K562 (cell line): ENCODE measurements around the gene MAN2A1. TPM values are rescaled to one million over a fixed set of nuclear protein-coding genes. Genes with fewer than 3 reads are reported as not detected.

Experiments
- ATAC-seq: fragments of 200-7000 bp; cut with Tn5 transposase; 3 replicates; pipeline ENCODE4 v1.9.1; 2020; ENCODE audit warnings: moderate library complexity
- BruUV-seq: library from RNA; stranded (reverse); fragments of 400-500 nt; replicated peaks from 2 replicates; lab custom pipeline; 2021; lab: Mats Ljungman, UMichigan
- CTCF ChIA-PET: fragments of 300-600 bp; formaldehyde crosslinking; extraction: SDS; loops from one replicate; lab custom pipeline; 2021; ENCODE audit warnings: low intra/inter-chr PET ratio; lab: Yijun Ruan, JAX
- POLR2A ChIA-PET: fragments of 300-600, 350-650 bp; sonication (Branson Sonifier 250); formaldehyde crosslinking; extraction: SDS; loops from one replicate; lab custom pipeline; 2021; ENCODE audit warnings: antibody characterized with exemption, inconsistent platforms; lab: Yijun Ruan, JAX
- DNase-seq, 4 experiments: peaks; one replicate each; pipeline versions ENCODE4 v3.0.0 to v3.0.0-alpha.2; 2011 to 2018; ENCODE audit warnings: low spot score in 3 of 4, mixed read lengths in 3 of 4; ENCODE audit errors: extremely low read depth in 1 of 4
- FAIRE-seq: peaks from 2 replicates; lab custom pipeline; 2011; peaks lifted over from hg19 to GRCh38; lab: Jason Lieb, UNC
- H2AFZ ChIP-seq: 2 replicates; pipeline ENCODE4 v1.6.0; 2011; ENCODE audit warnings: low read depth, low read length, control low read depth, inconsistent platforms
- H3K27ac ChIP-seq: fragments of 200-600 bp; 3 replicates; pipeline ENCODE4 v1.8.0; 2011; ENCODE audit warnings: low read depth, mild to moderate bottlenecking, control low read depth, inconsistent platforms, low read length, moderate library complexity, mixed read lengths; ENCODE audit errors: extremely low read depth
- H3K27me3 ChIP-seq, 2 experiments: fragments of 300-600 bp in 1 of 2; 2 replicates in 1 of 2; 3 replicates in 1 of 2; pipeline versions ENCODE4 v1.6.0 to v1.8.0; 2011; ENCODE audit warnings: inconsistent platforms in 2 of 2, low read length in 2 of 2, mild to moderate bottlenecking in 1 of 2, mixed read lengths in 1 of 2, moderate library complexity in 1 of 2; ENCODE audit not compliant: control insufficient read depth in 2 of 2, insufficient read depth in 2 of 2
- H3K36me3 ChIP-seq: fragments of 300-600 bp; 3 replicates; pipeline ENCODE4 v1.8.0; 2011; ENCODE audit warnings: mild to moderate bottlenecking, low read length, inconsistent platforms; ENCODE audit not compliant: control insufficient read depth, insufficient read depth
- H3K4me1 ChIP-seq, 2 experiments: fragments of 200-600 bp in 1 of 2; replicated peaks in 1 of 2; 2 replicates in 1 of 2; 3 replicates in 1 of 2; pipeline versions ENCODE4 v1.5.1 to v1.8.0; 2011; ENCODE audit warnings: inconsistent platforms in 2 of 2, low read length in 2 of 2, mild to moderate bottlenecking in 1 of 2, mixed read lengths in 1 of 2, moderate library complexity in 1 of 2; ENCODE audit not compliant: control insufficient read depth in 2 of 2, insufficient read depth in 2 of 2
- H3K4me2 ChIP-seq: 2 replicates; pipeline ENCODE4 v1.6.1; 2011; ENCODE audit warnings: low read length, control low read depth, inconsistent platforms, mixed read lengths; ENCODE audit not compliant: insufficient read depth
- H3K4me3 ChIP-seq: fragments of 200-600 bp; sonication (generic), shearing (Covaris generic); 2 replicates; pipeline ENCODE4 v1.5.1; 2016; ENCODE audit warnings: control low read depth, inconsistent platforms
- H3K79me2 ChIP-seq: fragments of 200-600 bp; 3 replicates; pipeline ENCODE4 v1.8.0; 2011; ENCODE audit warnings: low read length, inconsistent platforms; ENCODE audit not compliant: control insufficient read depth, insufficient read depth
- H3K9ac ChIP-seq, 2 experiments: 2 replicates each; pipeline versions ENCODE4 v1.6.0 to v1.6.1; 2011; ENCODE audit warnings: low read depth in 2 of 2, low read length in 2 of 2, control low read depth in 1 of 2, inconsistent platforms in 1 of 2, mild to moderate bottlenecking in 1 of 2, mixed read lengths in 1 of 2; ENCODE audit not compliant: insufficient read depth in 1 of 2
- H3K9me1 ChIP-seq: one replicate; pipeline ENCODE4 v1.6.0; 2011; ENCODE audit warnings: inconsistent platforms, mild to moderate bottlenecking, low read length, moderate library complexity; ENCODE audit not compliant: control insufficient read depth, insufficient read depth
- H3K9me3 ChIP-seq: replicated peaks from 2 replicates; pipeline ENCODE4 v1.5.1; 2011; ENCODE audit warnings: low read depth, low read length, inconsistent platforms; ENCODE audit not compliant: control insufficient read depth, insufficient read depth
- H4K20me1 ChIP-seq: replicated peaks from 2 replicates; pipeline ENCODE4 v1.6.1; 2011; ENCODE audit warnings: low read length, inconsistent platforms, mixed read lengths; ENCODE audit not compliant: control insufficient read depth, insufficient read depth
- GTF2F1 ChIP-seq: IDR thresholded peaks from 2 replicates; pipeline ENCODE4 v1.6.1; 2011; ENCODE audit warnings: low read depth, low read length, improper control_type of control experiment
- LARP7 ChIP-seq: fragments of 450-650 bp; IDR thresholded peaks from 2 replicates; pipeline ENCODE4 v1.6.1; 2016
- PML ChIP-seq: IDR thresholded peaks from 2 replicates; pipeline ENCODE4 v1.6.1; 2012; ENCODE audit warnings: low read length, inconsistent platforms
- ZNF146 ChIP-seq: IDR thresholded peaks from one replicate; pipeline ENCODE4 v1.6.1; 2018; ENCODE audit warnings: missing compliant biosample characterization; ENCODE audit not compliant: unreplicated experiment
- WGBS: fragments of 100-300 bp; shearing (Covaris generic); methylation state at CpG from one replicate; pipeline ENCODE4 v1.1.6; 2016; ENCODE audit warnings: low coverage, mixed read lengths; ENCODE audit not compliant: insufficient coverage; ENCODE audit errors: missing lambda C conversion rate; 5-methylcytosine and 5-hydroxymethylcytosine counted together
- in situ Hi-C: fragments of 300-500 bp; cut with MboI; formaldehyde crosslinking; loops from 4 replicates; pipeline ENCODE4 v1.15.0; 2018; ENCODE audit warnings: inconsistent platforms, mixed read lengths
- intact Hi-C: fragments of 100-400 bp; cut with micrococcal nuclease; formaldehyde crosslinking; loops from 2 replicates; pipeline ENCODE4 v1.14.2; 2022
- polyA plus RNA-seq, 8 experiments: library from polyadenylated mRNA; depleted of rRNA in 4 of 8; stranded (reverse) in 5 of 8; unstranded in 3 of 8; fragments of >200 nt; fragmentation: Nextera tagmentation in 2 of 8; fragmentation: Illumina TruSeq in 1 of 8; extraction: Ambion mirVana in 2 of 8; extraction: Trizol in 1 of 8; gene quantifications; 2 replicates each; pipeline versions ENCODE4 v1.2.1 to v1.2.3, GENCODE V29; 2011 to 2014; ENCODE audit warnings: inconsistent platforms in 1 of 8, missing spikeins in 1 of 8
- total RNA-seq, 7 experiments: library from RNA; depleted of rRNA in 6 of 7; stranded (reverse); fragments of >200 nt in 6 of 7; fragmentation: Illumina TruSeq in 2 of 7; extraction: Trizol in 2 of 7; gene quantifications; 2 replicates each; pipeline versions ENCODE4 v1.2.1 to v1.2.3, GENCODE V29; 2011 to 2021; ENCODE audit warnings: low replicate concordance in 1 of 7
- TF ChIP-seq, protein P1 (sequence below), 3 experiments: IDR thresholded peaks in 2 of 3; conservative IDR thresholded peaks in 1 of 3; 2 replicates each; pipeline ENCODE4 v1.5.1; 2011 to 2012; ENCODE audit warnings: low read length in 3 of 3, mild to moderate bottlenecking in 3 of 3, control low read depth in 2 of 3, improper control_type of control experiment in 1 of 3, inconsistent platforms in 1 of 3, low read depth in 1 of 3, mixed read lengths in 1 of 3, moderate library complexity in 1 of 3; ENCODE audit not compliant: insufficient read depth in 2 of 3
- TF ChIP-seq, protein P2 (sequence below): sonication (generic); formaldehyde crosslinking; IDR thresholded peaks from 2 replicates; pipeline ENCODE4 v1.8.0; 2022; ENCODE audit warnings: missing genetic modification reagents, mild to moderate bottlenecking, borderline replicate concordance

Gene MAN2A1
- total and polyA plus RNA-seq, 9 of the 15 experiments (the other 6 are each of a cell fraction or from before 2014, with no cell fraction given): 5.2 to 32.0 (median 19.8) TPM

DNA sequence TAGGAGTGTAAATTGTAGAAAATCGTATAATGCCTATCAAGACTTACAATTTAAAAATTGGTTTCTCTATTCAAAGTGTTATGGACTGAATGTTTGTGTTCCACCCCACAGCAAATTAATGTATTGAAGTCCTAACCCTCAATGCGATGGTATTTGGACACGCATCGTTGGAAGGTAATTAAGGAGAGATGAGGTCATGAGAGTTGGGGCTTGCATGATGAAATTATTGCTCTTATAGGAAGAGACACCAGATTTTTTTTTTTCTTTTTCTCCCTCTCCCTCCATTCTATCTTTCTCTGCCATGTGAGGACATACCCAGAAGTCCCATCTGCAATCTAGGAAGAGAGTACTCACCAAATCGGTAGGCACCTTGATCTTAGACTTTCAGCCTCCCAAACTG is 189.2 kb downstream of the MAN2A1 start (continued):
- TF ChIP-seq, protein P1, sequence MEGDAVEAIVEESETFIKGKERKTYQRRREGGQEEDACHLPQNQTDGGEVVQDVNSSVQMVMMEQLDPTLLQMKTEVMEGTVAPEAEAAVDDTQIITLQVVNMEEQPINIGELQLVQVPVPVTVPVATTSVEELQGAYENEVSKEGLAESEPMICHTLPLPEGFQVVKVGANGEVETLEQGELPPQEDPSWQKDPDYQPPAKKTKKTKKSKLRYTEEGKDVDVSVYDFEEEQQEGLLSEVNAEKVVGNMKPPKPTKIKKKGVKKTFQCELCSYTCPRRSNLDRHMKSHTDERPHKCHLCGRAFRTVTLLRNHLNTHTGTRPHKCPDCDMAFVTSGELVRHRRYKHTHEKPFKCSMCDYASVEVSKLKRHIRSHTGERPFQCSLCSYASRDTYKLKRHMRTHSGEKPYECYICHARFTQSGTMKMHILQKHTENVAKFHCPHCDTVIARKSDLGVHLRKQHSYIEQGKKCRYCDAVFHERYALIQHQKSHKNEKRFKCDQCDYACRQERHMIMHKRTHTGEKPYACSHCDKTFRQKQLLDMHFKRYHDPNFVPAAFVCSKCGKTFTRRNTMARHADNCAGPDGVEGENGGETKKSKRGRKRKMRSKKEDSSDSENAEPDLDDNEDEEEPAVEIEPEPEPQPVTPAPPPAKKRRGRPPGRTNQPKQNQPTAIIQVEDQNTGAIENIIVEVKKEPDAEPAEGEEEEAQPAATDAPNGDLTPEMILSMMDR (IDR thresholded peaks at IDR 0.05 in 2 of 3, conservative IDR thresholded peaks at IDR 0.05 in 1 of 3; ENCODE audit: insufficient read depth in 2 of 3, low read depth in 1 of 3, low read length in 3 of 3): no peak
- no peak for TF ChIP-seq PML
- TF ChIP-seq, protein P2, sequence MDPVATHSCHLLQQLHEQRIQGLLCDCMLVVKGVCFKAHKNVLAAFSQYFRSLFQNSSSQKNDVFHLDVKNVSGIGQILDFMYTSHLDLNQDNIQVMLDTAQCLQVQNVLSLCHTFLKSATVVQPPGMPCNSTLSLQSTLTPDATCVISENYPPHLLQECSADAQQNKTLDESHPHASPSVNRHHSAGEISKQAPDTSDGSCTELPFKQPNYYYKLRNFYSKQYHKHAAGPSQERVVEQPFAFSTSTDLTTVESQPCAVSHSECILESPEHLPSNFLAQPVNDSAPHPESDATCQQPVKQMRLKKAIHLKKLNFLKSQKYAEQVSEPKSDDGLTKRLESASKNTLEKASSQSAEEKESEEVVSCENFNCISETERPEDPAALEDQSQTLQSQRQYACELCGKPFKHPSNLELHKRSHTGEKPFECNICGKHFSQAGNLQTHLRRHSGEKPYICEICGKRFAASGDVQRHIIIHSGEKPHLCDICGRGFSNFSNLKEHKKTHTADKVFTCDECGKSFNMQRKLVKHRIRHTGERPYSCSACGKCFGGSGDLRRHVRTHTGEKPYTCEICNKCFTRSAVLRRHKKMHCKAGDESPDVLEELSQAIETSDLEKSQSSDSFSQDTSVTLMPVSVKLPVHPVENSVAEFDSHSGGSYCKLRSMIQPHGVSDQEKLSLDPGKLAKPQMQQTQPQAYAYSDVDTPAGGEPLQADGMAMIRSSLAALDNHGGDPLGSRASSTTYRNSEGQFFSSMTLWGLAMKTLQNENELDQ (CRISPR knock-in tag): no peak

DNA sequence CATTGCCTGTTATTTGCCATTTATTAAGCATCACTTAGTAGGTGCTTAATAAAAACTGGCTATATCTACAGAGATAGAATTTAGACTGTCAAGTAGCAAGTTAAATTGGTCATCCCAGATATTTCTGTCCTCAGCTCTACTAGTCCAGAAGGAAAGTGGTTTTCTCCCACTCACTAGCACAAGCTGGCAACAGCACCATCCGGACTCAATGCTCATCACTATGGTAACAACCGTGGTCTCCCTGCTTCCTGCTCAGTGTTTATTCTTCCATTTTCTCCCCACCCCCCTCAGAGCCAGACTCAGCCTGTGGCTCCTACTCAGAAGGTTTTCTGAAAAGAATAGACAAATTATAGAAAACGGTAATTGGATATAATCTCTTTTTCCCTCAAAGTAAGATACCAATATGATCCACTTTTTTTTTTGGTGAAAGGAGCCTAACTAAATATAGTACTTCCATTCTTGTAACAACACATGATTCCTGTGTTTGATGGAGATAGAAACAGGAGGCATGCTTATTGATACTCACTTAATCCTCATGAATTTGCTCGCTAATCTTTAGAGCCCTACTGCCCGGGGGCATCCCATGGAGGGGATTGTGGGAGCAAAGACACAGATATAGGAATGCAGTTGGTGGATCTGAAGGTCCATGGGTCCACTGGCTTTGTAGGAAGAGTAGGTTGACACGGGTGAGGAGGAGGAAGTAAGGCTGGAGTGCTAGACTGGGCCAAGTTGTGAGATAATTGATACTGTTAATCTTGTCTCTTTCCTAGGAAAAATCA is 191.4 kb downstream of the MAN2A1 start:
- no TSS peak for BruUV-seq
- intact Hi-C loops: no loop called here
- CTCF ChIA-PET: no interaction called here
- Histone ChIP-seq H3K4me1 (no peaks in the 10 kb centered on the region; a peak in 1 of 5 replicates), H2AFZ (no peak overlapping the region), H3K9me1 (no peaks in the 10 kb centered on the region), H3K4me3 (no peak overlapping the region), H3K36me3 (no peaks in the 10 kb centered on the region), H3K27me3 (peaks cover 21 to 36% of the 10 kb centered on the region in 2 experiments; a peak in 3 of 5 replicates), H3K79me2 (no peaks in the 10 kb centered on the region), H3K27ac (no peak overlapping the region), H4K20me1 (no peaks in the 10 kb centered on the region), H3K4me2 (no peak overlapping the region), H3K9ac (no peak overlapping the region), H3K9me3 (no peaks in the 10 kb centered on the region)
- no peak for TF ChIP-seq GTF2F1
- no peak for TF ChIP-seq LARP7
- TF ChIP-seq ZNF146 (CRISPR knock-in tag): no peak
- FAIRE-seq: no peak
- POLR2A ChIA-PET: interaction anchor here (1.0 to 1.5 kb wide), 2 partner anchors 9 to 22 kb away, joined by 3 to 6 read pairs; no protein-coding TSS in a partner anchor
- in situ Hi-C loops: no loop called here
- no peak for DNase-seq
- under 1% methylated on average over 6 of the region's 6 CpGs for WGBS
- ATAC-seq: no peak
